Measurements from ENCODE around the gene SLC6A18.
"Not testable (repeated sequence)": the region's sequence is repeated elsewhere in the genome, so short reads cannot be mapped to it uniquely, and the experiment has no call there.

SLC6A18 gene

GRCh38 chr5:1290956-1291355 lies 65.8 kb downstream of the SLC6A18 start:
- DNase-seq (ENCODE audit: low read depth in 2 of 2) = not testable (repeated sequence)

- no peak for DNase-seq (ENCODE audit: low read depth in 2 of 2)
These were observed 66.5 kb downstream of the SLC6A18 start for GRCh38 chr5:1291611-1292080.

- no peak for DNase-seq (ENCODE audit: low read depth in 2 of 2)
These were observed 67.0 kb downstream of the SLC6A18 start for GRCh38 chr5:1292139-1292538.

GRCh38 chr5:1292846-1293415 lies 67.8 kb downstream of the SLC6A18 start:
- no peak for DNase-seq (ENCODE audit: low read depth in 2 of 2)

GRCh38 chr5:1293416-1294205 lies 68.4 kb downstream of the SLC6A18 start:
- no peak for DNase-seq (ENCODE audit: low read depth in 2 of 2)

- DNase-seq (ENCODE audit: low read depth in 2 of 2) = no peak
These were observed 69.1 kb downstream of the SLC6A18 start for GRCh38 chr5:1294206-1294834.

- peak; percentile 86 for DNase-seq (ENCODE audit: low read depth in 2 of 2)
These were observed 69.9 kb downstream of the SLC6A18 start, which contains the start of gene TERT for GRCh38 chr5:1294835-1295649. Gene TERT (minus strand): TSS chr5:1295068. CDS start chr5:1294989, 79 bp downstream.

- DNase-seq (ENCODE audit: low read depth in 2 of 2) = no peak
These were observed 70.5 kb downstream of the SLC6A18 start for GRCh38 chr5:1295650-1296037.

All from activated CD4-positive, alpha-beta T cell treated with anti-CD3 and anti-CD28 coated beads for 24 hours (primary cell).